Esophagus squamous epithelium (tissue), 4 donors: ENCODE data around the gene FGF4.

ENCODE experiments used
- CTCF ChIP-seq, 6 experiments: fragments of 450-650 bp in 4 of 6; fragments of 200-600 bp in 2 of 6; sonication (generic) in 2 of 6; IDR thresholded peaks; one replicate each; pipeline ENCODE4 v1.5.1; 2016 to 2019; ENCODE audit warnings: antibody characterized with exemption in 6 of 6, mild to moderate bottlenecking in 4 of 6, moderate library complexity in 4 of 6
- POLR2A ChIP-seq, 4 donors: fragments of 450-650 bp; IDR thresholded peaks; one replicate each; pipeline ENCODE4 v1.6.1; 2017; ENCODE audit warnings: antibody characterized with exemption in 4 of 4, mild to moderate bottlenecking in 4 of 4, moderate library complexity in 3 of 4

GRCh38 chr11:69788956-69789355, 13.8 kb upstream of the FGF4 start:
- TF ChIP-seq CTCF (IDR thresholded peaks at IDR 0.05): no peak
- TF ChIP-seq POLR2A (IDR thresholded peaks at IDR 0.05): no peak
